ENCODE results near the gene NR6A1.

The NR6A1 gene

GRCh38 chr9:124771021-124771866 lies at the start of gene NR6A1:
TSS of gene NR6A1 (minus strand) at chr9:124771311.
- DNase-seq = peak; percentile 92 to 93

- no peak for DNase-seq
These were observed 47.5 kb upstream of the NR6A1 start for GRCh38 chr9:124818431-124819281.

GRCh38 chr9:124815601-124816000 lies 44.5 kb upstream of the NR6A1 start:
- DNase-seq = no peak

- DNase-seq = no peak
These were observed 43.0 kb upstream of the NR6A1 start for GRCh38 chr9:124814164-124814535.

- DNase-seq = no peak
These were observed 42.5 kb upstream of the NR6A1 start for GRCh38 chr9:124813501-124814163.

- no peak for DNase-seq
These were observed 41.9 kb upstream of the NR6A1 start for GRCh38 chr9:124813041-124813440.

- no peak for DNase-seq
These were observed 41.3 kb upstream of the NR6A1 start for GRCh38 chr9:124812441-124812876.

GRCh38 chr9:124810663-124811355 lies 39.7 kb upstream of the NR6A1 start:
- DNase-seq = no peak

GRCh38 chr9:124809741-124810500 lies 38.8 kb upstream of the NR6A1 start:
- DNase-seq = no peak

GRCh38 chr9:124809211-124809610 lies 38.1 kb upstream of the NR6A1 start:
- no peak for DNase-seq

GRCh38 chr9:124808246-124808956 lies 37.3 kb upstream of the NR6A1 start:
- no peak for DNase-seq

- no peak for DNase-seq
These were observed 34.1 kb upstream of the NR6A1 start for GRCh38 chr9:124805186-124805585.

GRCh38 chr9:124803911-124804310 lies 32.8 kb upstream of the NR6A1 start:
- DNase-seq = no peak

GRCh38 chr9:124802426-124802825 lies 31.3 kb upstream of the NR6A1 start:
- DNase-seq = no peak

GRCh38 chr9:124801356-124801755 lies 30.2 kb upstream of the NR6A1 start:
- no peak for DNase-seq

GRCh38 chr9:124800306-124801259 lies 29.5 kb upstream of the NR6A1 start:
- no peak for DNase-seq

- DNase-seq = no peak
These were observed 28.3 kb upstream of the NR6A1 start for GRCh38 chr9:124799274-124800006.

GRCh38 chr9:124797343-124798103 lies 26.4 kb upstream of the NR6A1 start:
- no peak for DNase-seq
